Parathyroid adenoma (tissue), 2 donors: ENCODE results near the gene KRT37.

Source experiments
- H2AFZ ChIP-seq: fragments of 300-600 bp; sonication (generic); one replicate; pipeline ENCODE4 v1.7.0; 2017; ENCODE audit warnings: antibody characterized with exemption, mild to moderate bottlenecking
- H3K27ac ChIP-seq: fragments of 300-600 bp; sonication (generic); one replicate; pipeline ENCODE4 v1.7.0; 2017
- H3K27me3 ChIP-seq: fragments of 300-600 bp; sonication (generic); one replicate; pipeline ENCODE4 v1.7.0; 2017; ENCODE audit warnings: low read length; ENCODE audit not compliant: control insufficient read depth, insufficient read depth
- H3K36me3 ChIP-seq: fragments of 300-600 bp; sonication (generic); one replicate; pipeline ENCODE4 v1.7.0; 2017; ENCODE audit warnings: low read length; ENCODE audit not compliant: control insufficient read depth, insufficient read depth
- H3K4me1 ChIP-seq: fragments of 300-600 bp; sonication (generic); one replicate; pipeline ENCODE4 v1.7.0; 2017; ENCODE audit warnings: control low read depth
- H3K4me2 ChIP-seq: fragments of 300-600 bp; sonication (generic); one replicate; pipeline ENCODE4 v1.7.0; 2017; ENCODE audit warnings: low read length
- H3K4me3 ChIP-seq: fragments of 300-600 bp; sonication (generic); one replicate; pipeline ENCODE4 v1.7.0; 2017; ENCODE audit warnings: low read depth, low read length
- H3K79me2 ChIP-seq: fragments of 300-600 bp; sonication (generic); one replicate; pipeline ENCODE4 v1.7.0; 2017; ENCODE audit warnings: control low read depth
- H3K9ac ChIP-seq: fragments of 300-600 bp; sonication (generic); one replicate; pipeline ENCODE4 v1.7.0; 2017; ENCODE audit warnings: mild to moderate bottlenecking
- H3K9me3 ChIP-seq: fragments of 300-600 bp; sonication (generic); one replicate; pipeline ENCODE4 v1.7.0; 2017; ENCODE audit warnings: low read length; ENCODE audit not compliant: control insufficient read depth
- TF ChIP-seq, protein P1 (sequence below): fragments of 300-600 bp; sonication (generic); IDR thresholded peaks from one replicate; pipeline ENCODE4 v1.7.0; 2017; ENCODE audit warnings: antibody characterized with exemption, mild to moderate bottlenecking
- donor health status: primary hyperparathyroidism.

Gene KRT37

DNA sequence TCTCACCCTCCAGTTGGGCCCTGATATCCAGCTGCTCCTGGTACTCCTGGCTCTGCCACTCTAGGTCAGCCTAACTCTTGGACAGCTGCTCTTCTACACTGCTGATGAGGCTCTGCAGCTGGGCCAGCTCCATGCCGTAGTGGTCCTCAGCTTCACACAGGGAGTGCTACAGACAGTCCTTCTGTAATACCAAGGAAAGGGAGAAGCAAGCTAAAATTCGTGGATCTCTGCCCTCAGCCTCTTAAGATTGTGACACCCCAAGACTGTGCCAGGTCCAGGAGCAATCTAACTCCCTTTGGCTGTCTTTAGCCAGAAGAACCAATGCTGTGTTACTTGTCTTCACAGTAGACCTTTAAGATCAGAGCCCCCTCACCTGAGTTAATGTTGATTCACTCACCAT lies 24.1 kb upstream of the KRT37 start:
- Histone ChIP-seq H3K36me3 (no peaks in the 10 kb centered on the region), H3K9me3 (no peaks in the 10 kb centered on the region), H3K4me1 (no peaks in the 10 kb centered on the region), H3K4me3 (no peak overlapping the region), H3K9ac (no peak overlapping the region), H3K4me2 (no peak overlapping the region), H2AFZ (no peak overlapping the region), H3K79me2 (no peaks in the 10 kb centered on the region), H3K27ac (no peak overlapping the region), H3K27me3 (no peaks in the 10 kb centered on the region)
- TF ChIP-seq, protein P1, sequence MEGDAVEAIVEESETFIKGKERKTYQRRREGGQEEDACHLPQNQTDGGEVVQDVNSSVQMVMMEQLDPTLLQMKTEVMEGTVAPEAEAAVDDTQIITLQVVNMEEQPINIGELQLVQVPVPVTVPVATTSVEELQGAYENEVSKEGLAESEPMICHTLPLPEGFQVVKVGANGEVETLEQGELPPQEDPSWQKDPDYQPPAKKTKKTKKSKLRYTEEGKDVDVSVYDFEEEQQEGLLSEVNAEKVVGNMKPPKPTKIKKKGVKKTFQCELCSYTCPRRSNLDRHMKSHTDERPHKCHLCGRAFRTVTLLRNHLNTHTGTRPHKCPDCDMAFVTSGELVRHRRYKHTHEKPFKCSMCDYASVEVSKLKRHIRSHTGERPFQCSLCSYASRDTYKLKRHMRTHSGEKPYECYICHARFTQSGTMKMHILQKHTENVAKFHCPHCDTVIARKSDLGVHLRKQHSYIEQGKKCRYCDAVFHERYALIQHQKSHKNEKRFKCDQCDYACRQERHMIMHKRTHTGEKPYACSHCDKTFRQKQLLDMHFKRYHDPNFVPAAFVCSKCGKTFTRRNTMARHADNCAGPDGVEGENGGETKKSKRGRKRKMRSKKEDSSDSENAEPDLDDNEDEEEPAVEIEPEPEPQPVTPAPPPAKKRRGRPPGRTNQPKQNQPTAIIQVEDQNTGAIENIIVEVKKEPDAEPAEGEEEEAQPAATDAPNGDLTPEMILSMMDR: no peak

DNA sequence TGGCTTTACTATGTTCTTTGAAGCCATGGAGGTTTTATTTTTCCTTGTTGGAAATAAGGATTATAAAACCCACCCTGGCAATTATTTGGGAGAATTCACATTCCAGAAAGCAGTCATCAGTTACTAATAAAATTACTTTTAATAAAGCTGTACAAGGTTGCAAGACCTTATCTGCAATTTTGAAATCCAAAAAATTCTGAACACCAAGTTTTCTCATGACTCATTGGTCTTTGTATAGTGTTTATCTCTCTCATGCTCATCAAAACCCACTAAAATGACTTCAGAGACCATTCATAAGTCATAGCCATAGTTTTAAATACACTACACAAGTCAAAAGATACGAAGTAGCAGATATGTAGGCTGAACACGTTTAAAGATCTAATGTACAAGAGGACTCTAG lies 22.4 kb upstream of the KRT37 start:
- Histone ChIP-seq H3K4me1 (no peaks in the 10 kb centered on the region), H3K36me3 (no peaks in the 10 kb centered on the region), H3K9ac (no peak overlapping the region), H3K4me2 (no peak overlapping the region), H3K4me3 (no peak overlapping the region), H2AFZ (no peak overlapping the region), H3K27me3 (no peaks in the 10 kb centered on the region), H3K9me3 (no peaks in the 10 kb centered on the region), H3K27ac (no peak overlapping the region), H3K79me2 (no peaks in the 10 kb centered on the region)
- TF ChIP-seq, protein P1: no peak

- H3K4me3 ChIP-seq: no peak overlapping the region
- no peaks in the 10 kb centered on the region for H3K36me3 ChIP-seq
- H3K27me3 ChIP-seq: no peaks in the 10 kb centered on the region
- no peak overlapping the region for H3K4me2 ChIP-seq
- TF ChIP-seq, protein P1: no peak
- H3K79me2 ChIP-seq: no peaks in the 10 kb centered on the region
- H3K9me3 ChIP-seq: no peaks in the 10 kb centered on the region
- H3K4me1 ChIP-seq: no peaks in the 10 kb centered on the region
- no peak overlapping the region for H3K9ac ChIP-seq
- no peak overlapping the region for H2AFZ ChIP-seq
- H3K27ac ChIP-seq: no peak overlapping the region
Measured at GRCh38 chr17:41444640-41445039, 20.3 kb upstream of the KRT37 start.

DNA sequence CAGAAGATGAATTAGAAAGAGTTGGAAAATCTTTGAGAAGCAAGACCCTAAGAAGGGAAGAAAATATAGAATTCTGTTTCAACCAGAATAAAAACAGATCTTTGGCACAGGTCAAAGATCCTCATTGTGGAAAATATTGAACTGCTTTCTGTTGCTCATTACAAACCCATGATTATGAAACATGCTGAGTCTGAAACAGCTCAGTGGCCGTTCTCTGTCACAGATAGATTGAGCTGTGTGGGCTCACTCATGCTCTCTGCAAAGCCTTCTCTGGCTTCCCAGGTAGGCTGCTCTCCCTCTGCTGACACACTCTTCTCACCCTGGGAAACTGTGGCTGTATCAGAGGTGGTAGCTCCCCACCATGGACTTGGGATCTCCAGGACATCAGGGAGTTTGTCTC lies 19.8 kb upstream of the KRT37 start:
- TF ChIP-seq, protein P1: no peak
- Histone ChIP-seq H3K27me3 (no peaks in the 10 kb centered on the region), H3K4me2 (no peak overlapping the region), H3K36me3 (no peaks in the 10 kb centered on the region), H3K4me3 (no peak overlapping the region), H2AFZ (no peak overlapping the region), H3K4me1 (no peaks in the 10 kb centered on the region), H3K9me3 (no peaks in the 10 kb centered on the region), H3K9ac (no peak overlapping the region), H3K79me2 (no peaks in the 10 kb centered on the region), H3K27ac (no peak overlapping the region)

- H3K27ac ChIP-seq: no peak overlapping the region
- H3K36me3 ChIP-seq: no peaks in the 10 kb centered on the region
- H3K79me2 ChIP-seq: no peaks in the 10 kb centered on the region
Measured at GRCh38 chr17:41442739-41443138, 18.4 kb upstream of the KRT37 start.

More at GRCh38 chr17:41442739-41443138, 18.4 kb upstream of the KRT37 start:
- H2AFZ ChIP-seq: no peak overlapping the region
- H3K4me3 ChIP-seq: no peak overlapping the region
- H3K9ac ChIP-seq: no peak overlapping the region
- H3K4me2 ChIP-seq: no peak overlapping the region
- TF ChIP-seq, protein P1: no peak
- no peaks in the 10 kb centered on the region for H3K9me3 ChIP-seq
- H3K27me3 ChIP-seq: no peaks in the 10 kb centered on the region
- H3K4me1 ChIP-seq: no peaks in the 10 kb centered on the region
